ENCODE results near the gene WARS2.

DNA sequence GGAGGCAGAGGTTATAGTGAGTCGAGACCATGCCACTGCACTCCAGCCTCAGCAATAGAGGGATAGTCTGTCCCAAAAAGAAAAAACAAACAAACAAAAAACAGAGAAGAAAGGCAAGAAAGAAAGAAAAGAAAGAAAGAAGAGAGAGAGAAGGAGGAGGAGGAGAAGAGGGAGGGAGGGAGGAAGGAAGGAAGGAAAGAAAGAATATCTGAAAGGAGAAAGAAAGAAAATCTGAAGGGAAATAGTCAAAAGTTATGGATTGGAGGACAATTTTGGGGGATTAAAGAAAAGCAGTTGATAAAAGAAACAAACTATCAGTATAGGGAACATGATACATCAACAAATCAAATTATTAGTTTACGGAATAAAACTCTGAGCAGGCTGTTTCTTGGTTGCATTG lies 84.9 kb downstream of the WARS2 start:
- TF ChIP-seq, protein P1, sequence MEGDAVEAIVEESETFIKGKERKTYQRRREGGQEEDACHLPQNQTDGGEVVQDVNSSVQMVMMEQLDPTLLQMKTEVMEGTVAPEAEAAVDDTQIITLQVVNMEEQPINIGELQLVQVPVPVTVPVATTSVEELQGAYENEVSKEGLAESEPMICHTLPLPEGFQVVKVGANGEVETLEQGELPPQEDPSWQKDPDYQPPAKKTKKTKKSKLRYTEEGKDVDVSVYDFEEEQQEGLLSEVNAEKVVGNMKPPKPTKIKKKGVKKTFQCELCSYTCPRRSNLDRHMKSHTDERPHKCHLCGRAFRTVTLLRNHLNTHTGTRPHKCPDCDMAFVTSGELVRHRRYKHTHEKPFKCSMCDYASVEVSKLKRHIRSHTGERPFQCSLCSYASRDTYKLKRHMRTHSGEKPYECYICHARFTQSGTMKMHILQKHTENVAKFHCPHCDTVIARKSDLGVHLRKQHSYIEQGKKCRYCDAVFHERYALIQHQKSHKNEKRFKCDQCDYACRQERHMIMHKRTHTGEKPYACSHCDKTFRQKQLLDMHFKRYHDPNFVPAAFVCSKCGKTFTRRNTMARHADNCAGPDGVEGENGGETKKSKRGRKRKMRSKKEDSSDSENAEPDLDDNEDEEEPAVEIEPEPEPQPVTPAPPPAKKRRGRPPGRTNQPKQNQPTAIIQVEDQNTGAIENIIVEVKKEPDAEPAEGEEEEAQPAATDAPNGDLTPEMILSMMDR (IDR thresholded peaks at IDR 0.05): no peak
- TF ChIP-seq EZH2 (IDR thresholded peaks at IDR 0.05) (no peak), EZH2phosphoT487 (IDR thresholded peaks at IDR 0.05) (no peak)

Measured in neural progenitor cell (in vitro differentiated cells).